ENCODE results near the gene PGA3.
"Not testable (repeated sequence)": the region's sequence is repeated elsewhere in the genome, so short reads cannot be mapped to it uniquely, and the experiment has no call there.

The PGA3 gene

DNA sequence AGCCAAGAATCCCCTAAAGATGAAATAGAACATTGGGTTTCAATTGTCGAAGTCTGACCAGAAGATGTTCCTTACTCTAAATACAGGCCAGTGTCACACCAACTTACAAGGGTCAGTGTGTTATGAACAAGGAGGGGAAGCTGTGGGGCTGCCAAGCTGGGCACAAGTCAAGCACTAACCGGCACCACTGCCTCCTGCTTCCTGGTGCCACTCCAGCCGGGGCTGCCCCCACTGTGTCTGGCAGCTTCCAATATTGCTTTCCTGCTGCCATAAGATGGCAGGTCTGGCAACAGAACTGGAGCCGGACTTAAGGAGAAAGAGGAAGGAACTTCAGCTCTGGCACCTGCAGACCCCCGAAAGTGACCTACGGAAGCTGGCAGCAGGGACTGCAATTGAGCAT is 28.4 kb upstream of the PGA3 start:
- POLR2A ChIA-PET, result interaction anchor here (2.2 kb wide), 1 partner anchor 14 kb away, joined by 6 read pairs; the partner anchor contains the start of gene VPS37C
- CTCF ChIA-PET, result no interaction called here
- no peak for DNase-seq (ENCODE audit: extremely low spot score)
- TF ChIP-seq ZNF384 (IDR thresholded peaks at IDR 0.05) (no peak), FOXK2 (IDR thresholded peaks at IDR 0.05) (no peak), NFRKB (IDR thresholded peaks at IDR 0.05) (no peak), FOXM1 (IDR thresholded peaks at IDR 0.05; ENCODE audit: borderline replicate concordance) (no peak)

DNA sequence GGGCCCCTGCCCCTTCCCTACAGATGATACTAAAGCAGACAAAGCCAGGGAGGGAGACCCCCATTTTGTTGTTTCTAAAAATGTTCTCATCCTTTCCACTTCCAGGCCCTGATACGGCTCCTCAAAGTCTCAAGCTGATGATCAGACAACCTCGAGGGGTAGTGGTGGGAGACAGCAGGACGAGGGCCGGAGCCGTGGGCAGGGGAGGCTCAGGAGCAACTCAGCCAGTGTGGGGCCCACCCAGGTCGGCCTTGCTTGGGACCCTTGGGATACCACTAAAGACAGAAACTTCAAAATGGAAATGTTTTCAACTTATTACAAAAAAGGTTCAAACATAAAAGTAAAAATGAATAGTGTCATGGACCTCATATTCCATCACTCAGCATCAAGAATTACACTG is 26.9 kb upstream of the PGA3 start:
- no peak for DNase-seq (ENCODE audit: extremely low spot score)
- ChIA-PET CTCF (no interaction called here), POLR2A (no interaction called here)
- TF ChIP-seq, protein P1, sequence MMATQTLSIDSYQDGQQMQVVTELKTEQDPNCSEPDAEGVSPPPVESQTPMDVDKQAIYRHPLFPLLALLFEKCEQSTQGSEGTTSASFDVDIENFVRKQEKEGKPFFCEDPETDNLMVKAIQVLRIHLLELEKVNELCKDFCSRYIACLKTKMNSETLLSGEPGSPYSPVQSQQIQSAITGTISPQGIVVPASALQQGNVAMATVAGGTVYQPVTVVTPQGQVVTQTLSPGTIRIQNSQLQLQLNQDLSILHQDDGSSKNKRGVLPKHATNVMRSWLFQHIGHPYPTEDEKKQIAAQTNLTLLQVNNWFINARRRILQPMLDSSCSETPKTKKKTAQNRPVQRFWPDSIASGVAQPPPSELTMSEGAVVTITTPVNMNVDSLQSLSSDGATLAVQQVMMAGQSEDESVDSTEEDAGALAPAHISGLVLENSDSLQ (IDR thresholded peaks at IDR 0.05), result no peak
- TF ChIP-seq LEF1 (IDR thresholded peaks at IDR 0.05; ENCODE audit: borderline replicate concordance) (no peak), FOXK2 (IDR thresholded peaks at IDR 0.05) (no peak), NFRKB (IDR thresholded peaks at IDR 0.05) (no peak), FOXM1 (IDR thresholded peaks at IDR 0.05; ENCODE audit: borderline replicate concordance) (no peak), L3MBTL2 (conservative IDR thresholded peaks at IDR 0.05) (no peak), CTBP1 (IDR thresholded peaks at IDR 0.05; ENCODE audit: borderline replicate concordance) (no peak), HDGF (IDR thresholded peaks at IDR 0.05; ENCODE audit: borderline replicate concordance) (no peak), BHLHE40 (IDR thresholded peaks at IDR 0.05; ENCODE audit: borderline replicate concordance) (no peak), SP1 (IDR thresholded peaks at IDR 0.05) (no peak), ARNT (IDR thresholded peaks at IDR 0.05) (no peak)

DNA sequence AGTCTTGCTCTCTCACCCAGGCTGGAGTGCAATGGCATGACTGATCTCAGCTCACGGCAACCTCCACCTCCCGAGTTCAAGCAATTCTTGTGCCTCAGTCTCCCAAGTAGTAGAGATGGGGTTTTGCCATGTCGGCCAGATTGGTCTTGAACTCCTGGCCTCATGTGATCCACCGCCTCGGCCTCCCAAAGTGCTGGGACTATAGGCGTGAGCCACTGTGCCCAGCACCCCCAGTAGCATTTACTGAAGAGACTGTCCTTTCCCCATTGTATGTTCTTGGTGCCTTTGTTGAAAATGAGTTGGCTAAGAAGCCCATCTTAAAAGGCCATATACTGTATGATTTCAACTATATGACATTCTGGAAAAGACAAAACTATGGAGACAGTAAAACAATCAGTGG is 23.1 kb upstream of the PGA3 start:
- CTCF ChIA-PET; POLR2A ChIA-PET; DNase-seq (ENCODE audit: extremely low spot score): not testable (repeated sequence)

DNA sequence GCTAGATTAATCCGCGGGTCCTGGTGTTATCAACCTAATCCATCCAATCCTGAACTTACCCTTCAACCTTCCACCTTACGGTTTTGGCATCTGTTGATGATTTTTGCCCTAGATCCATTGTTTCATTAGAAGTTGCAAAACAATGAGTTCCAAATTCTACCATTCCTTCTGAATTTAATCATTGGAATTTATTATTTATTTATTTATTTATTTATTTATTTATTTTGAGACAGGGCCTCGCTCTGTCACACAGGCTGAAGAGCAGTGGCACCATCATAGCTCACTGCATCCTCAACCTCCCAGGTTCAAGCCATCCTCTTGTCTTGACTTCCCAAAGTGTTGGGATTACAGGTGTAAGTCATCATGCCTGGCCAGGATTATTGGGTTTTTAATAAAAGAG is 21.8 kb upstream of the PGA3 start:
- TF ChIP-seq TARDBP (IDR thresholded peaks at IDR 0.05) (no peak), ELF4 (IDR thresholded peaks at IDR 0.05) (no peak), FOXA1 (IDR thresholded peaks at IDR 0.05) (no peak), BHLHE40 (IDR thresholded peaks at IDR 0.05; ENCODE audit: borderline replicate concordance) (no peak)
- TF ChIP-seq, protein P1 (IDR thresholded peaks at IDR 0.05), result no peak
- CTCF ChIA-PET, result no interaction called here
- POLR2A ChIA-PET, result no interaction called here

DNA sequence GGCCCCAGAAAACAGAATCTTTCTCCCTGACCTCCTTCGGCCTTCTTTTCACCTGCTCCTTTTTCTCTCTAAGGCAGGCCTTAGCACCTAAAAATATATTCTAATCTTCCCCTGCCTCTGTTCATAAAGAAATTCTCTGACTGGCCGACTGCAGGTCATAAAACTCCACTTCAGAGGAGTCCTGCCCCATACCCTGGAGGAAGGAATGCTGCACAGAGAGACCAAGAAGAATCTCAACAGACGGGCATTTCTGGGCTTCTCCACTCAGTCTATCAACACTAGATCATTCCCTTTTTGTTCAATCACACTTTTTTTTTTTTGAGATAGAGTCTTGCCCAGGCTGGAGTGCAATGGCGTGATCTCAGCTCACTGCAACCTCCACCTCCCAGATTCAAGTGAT is 19.7 kb upstream of the PGA3 start:
- CTCF ChIA-PET, result interaction anchor here (0.6 kb wide), 1 partner anchor 35 kb away, joined by 3 read pairs; no protein-coding TSS in a partner anchor
- no peak for DNase-seq (ENCODE audit: extremely low spot score)
- TF ChIP-seq CTBP1 (IDR thresholded peaks at IDR 0.05; ENCODE audit: borderline replicate concordance) (no peak), SP1 (IDR thresholded peaks at IDR 0.05) (no peak), FOXA1 (IDR thresholded peaks at IDR 0.05) (no peak), BHLHE40 (IDR thresholded peaks at IDR 0.05; ENCODE audit: borderline replicate concordance) (no peak), SUZ12 (IDR thresholded peaks at IDR 0.05) (no peak), L3MBTL2 (conservative IDR thresholded peaks at IDR 0.05) (no peak), ELF4 (IDR thresholded peaks at IDR 0.05) (no peak), HDGF (IDR thresholded peaks at IDR 0.05; ENCODE audit: borderline replicate concordance) (no peak), FOXM1 (IDR thresholded peaks at IDR 0.05; ENCODE audit: borderline replicate concordance) (no peak), TARDBP (IDR thresholded peaks at IDR 0.05) (no peak), NFRKB (IDR thresholded peaks at IDR 0.05) (no peak), FOXK2 (IDR thresholded peaks at IDR 0.05) (no peak), LEF1 (IDR thresholded peaks at IDR 0.05; ENCODE audit: borderline replicate concordance) (no peak), ZNF384 (IDR thresholded peaks at IDR 0.05) (no peak), ARNT (IDR thresholded peaks at IDR 0.05) (no peak)
- TF ChIP-seq, protein P1 (IDR thresholded peaks at IDR 0.05), result no peak
- POLR2A ChIA-PET, result no interaction called here

More for the DNA sequence above, 21.8 kb upstream of the PGA3 start:
- DNase-seq (ENCODE audit: extremely low spot score), result no peak

DNA sequence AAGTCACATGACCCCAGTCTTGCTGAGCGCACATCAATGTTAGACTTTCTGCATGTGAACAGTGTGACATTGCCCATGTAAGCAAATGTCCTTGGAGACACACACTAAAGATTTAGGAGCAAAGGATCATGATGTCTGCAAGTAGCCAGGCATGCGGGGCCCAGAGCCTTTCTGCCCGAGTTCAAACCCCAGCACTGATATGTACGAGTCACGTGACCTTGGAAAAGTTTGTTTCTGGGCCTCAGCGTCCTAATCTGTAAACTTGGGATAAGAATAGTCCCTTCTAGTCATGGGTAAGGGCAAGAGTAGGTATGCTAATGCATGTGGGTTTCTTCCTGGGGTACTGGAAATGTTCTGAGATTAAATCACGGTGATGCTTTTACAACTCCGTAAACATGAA is 16.8 kb upstream of the PGA3 start:
- TF ChIP-seq LEF1 (IDR thresholded peaks at IDR 0.05; ENCODE audit: borderline replicate concordance) (no peak), ZNF384 (IDR thresholded peaks at IDR 0.05) (no peak), HDGF (IDR thresholded peaks at IDR 0.05; ENCODE audit: borderline replicate concordance) (no peak), CTBP1 (IDR thresholded peaks at IDR 0.05; ENCODE audit: borderline replicate concordance) (no peak), L3MBTL2 (conservative IDR thresholded peaks at IDR 0.05) (no peak), NFRKB (IDR thresholded peaks at IDR 0.05) (no peak), SUZ12 (IDR thresholded peaks at IDR 0.05) (no peak), FOXM1 (IDR thresholded peaks at IDR 0.05; ENCODE audit: borderline replicate concordance) (no peak), ARNT (IDR thresholded peaks at IDR 0.05) (no peak), FOXK2 (IDR thresholded peaks at IDR 0.05) (no peak)
- TF ChIP-seq, protein P1 (IDR thresholded peaks at IDR 0.05), result no peak
- ChIA-PET CTCF (interaction anchor here (0.7 to 2.1 kb wide), 3 partner anchors 8 to 355 kb away, joined by 4 to 7 read pairs (median 6); no protein-coding TSS in a partner anchor), POLR2A (no interaction called here)
- no peak for DNase-seq (ENCODE audit: extremely low spot score)

Measured in HEK293T (cell line).